GM23248 (cell line): ENCODE results near the gene CAMK2B.

ENCODE experiments used
- EZH2 ChIP-seq: fragments of 200-600 bp; sonication (generic); IDR thresholded peaks from 2 replicates; pipeline ENCODE4 v1.6.1; 2018; ENCODE audit warnings: antibody characterized with exemption, mild to moderate bottlenecking; ENCODE audit not compliant: insufficient read depth, poor library complexity, severe bottlenecking
- EZH2phosphoT487 ChIP-seq: fragments of 200-600 bp; sonication (generic); IDR thresholded peaks from 2 replicates; pipeline ENCODE4 v1.6.1; 2018; ENCODE audit warnings: antibody characterized with exemption, moderate library complexity, mild to moderate bottlenecking, low read depth; ENCODE audit not compliant: insufficient read depth

GRCh38 chr7:44307301-44307900 lies 18.0 kb downstream of the CAMK2B start:
- TF ChIP-seq EZH2phosphoT487, result no peak
- no peak for TF ChIP-seq EZH2
